H1 (cell line): ENCODE results near the gene DARS2. TPM values are rescaled to one million over a fixed set of nuclear protein-coding genes. Genes with fewer than 3 reads are reported as not detected.

Experiments
- ATF2 ChIP-seq: IDR thresholded peaks from 2 replicates; pipeline ENCODE4 v1.6.1; 2012; ENCODE audit warnings: low read length, inconsistent platforms
- ATF3 ChIP-seq: IDR thresholded peaks from 2 replicates; pipeline ENCODE4 v1.6.1; 2011; ENCODE audit warnings: low read depth, mild to moderate bottlenecking, low read length; ENCODE audit not compliant: insufficient read depth
- CHD7 ChIP-seq: fragments of 300-600 bp; sonication (generic); IDR thresholded peaks from 2 replicates; pipeline ENCODE4 v1.7.1; 2012; ENCODE audit warnings: low read length, moderate library complexity, mild to moderate bottlenecking, inconsistent platforms; ENCODE audit not compliant: insufficient replicate concordance
- EGR1 ChIP-seq: IDR thresholded peaks from 2 replicates; pipeline ENCODE4 v1.6.1; 2011; ENCODE audit warnings: low read depth, low read length, borderline replicate concordance
- KDM1A ChIP-seq: fragments of 200-600, 300-600 bp; sonication (generic); IDR thresholded peaks from 2 replicates; pipeline ENCODE4 v1.7.1; 2016; ENCODE audit warnings: mild to moderate bottlenecking, low read length, borderline replicate concordance
- POLR2AphosphoS5 ChIP-seq: IDR thresholded peaks from 2 replicates; pipeline ENCODE4 v1.6.1; 2011; ENCODE audit warnings: low read depth, low read length
- POU5F1 ChIP-seq: IDR thresholded peaks from 2 replicates; pipeline ENCODE4 v1.6.1; 2011; ENCODE audit warnings: low read depth, mild to moderate bottlenecking, low read length, moderate library complexity
- SIN3A ChIP-seq, 2 experiments: IDR thresholded peaks in 1 of 2; conservative IDR thresholded peaks in 1 of 2; 2 replicates each; pipeline ENCODE4 v1.6.1; 2011 to 2012; ENCODE audit warnings: low read length in 2 of 2, improper control_type of control experiment in 1 of 2, low read depth in 1 of 2, mild to moderate bottlenecking in 1 of 2
- TCF12 ChIP-seq: IDR thresholded peaks from 2 replicates; pipeline ENCODE4 v1.6.1; 2011; ENCODE audit warnings: low read depth, mild to moderate bottlenecking, low read length
- polyA plus RNA-seq, 7 experiments: library from polyadenylated mRNA; depleted of rRNA in 3 of 7; stranded (reverse) in 5 of 7; unstranded in 2 of 7; fragments of >200 nt in 5 of 7; fragments of 200-250 nt in 2 of 7; gene quantifications; 1 replicate in 5 of 7; 2 replicates in 1 of 7; 4 replicates in 1 of 7; pipeline versions ENCODE4 v1.2.1 to v1.2.3, GENCODE V29; 2011 to 2013; ENCODE audit warnings: missing spikeins in 2 of 7, mixed read lengths in 2 of 7
- total RNA-seq: library from RNA; stranded (reverse); fragmentation: NEBNext Ultra II Directional; extraction: Animal tissue kit (Norgen Biotek cat#: 25700); gene quantifications from 2 replicates; pipeline ENCODE4 v1.2.1, GENCODE V29; 2021

Gene DARS2
- total and polyA plus RNA-seq, 2 of the 8 experiments (the other 6 are each of a cell fraction or from before 2014, with no cell fraction given), result 21.0 to 35.2 TPM

- TF ChIP-seq CHD7, result no peak
- TF ChIP-seq KDM1A, result no peak
- no peak for TF ChIP-seq POU5F1
- no peak for TF ChIP-seq ATF3
- TF ChIP-seq SIN3A (conservative IDR thresholded peaks at IDR 0.05 in 1 of 2, IDR thresholded peaks at IDR 0.05 in 1 of 2; ENCODE audit: low read depth in 1 of 2, low read length in 2 of 2), result no peak
- no peak for TF ChIP-seq TCF12
- no peak for TF ChIP-seq EGR1
- no peak for TF ChIP-seq POLR2AphosphoS5
- no peak for TF ChIP-seq ATF2
Measured at GRCh38 chr1:173852105-173852504, 27.6 kb downstream of the DARS2 start (continued).
